RWPE2 (cell line): ENCODE measurements around the gene ZNF709.

Source experiments
- ATAC-seq: fragments of 200-7000 bp; cut with Tn5 transposase; 3 replicates; pipeline ENCODE4 v1.9.1; 2021; ENCODE audit warnings: low read depth
- DNase-seq: peaks from one replicate; pipeline ENCODE4 v3.0.0-alpha.2; 2020; ENCODE audit warnings: low spot score
- H3K27ac ChIP-seq: fragments of 450-650 bp; 2 replicates; pipeline ENCODE4 v1.5.1; 2017; ENCODE audit warnings: mild to moderate bottlenecking; ENCODE audit not compliant: poor library complexity, severe bottlenecking
- H3K27me3 ChIP-seq: fragments of 250-450 bp; sonication (Bioruptor Pico); 2 replicates; pipeline ENCODE4 v1.5.1; 2021; ENCODE audit warnings: mild to moderate bottlenecking, moderate library complexity; ENCODE audit not compliant: insufficient read depth, poor library complexity, severe bottlenecking
- H3K36me3 ChIP-seq: fragments of 250-450 bp; sonication (Bioruptor Pico); 2 replicates; pipeline ENCODE4 v1.5.1; 2020; ENCODE audit warnings: low read depth, mild to moderate bottlenecking, moderate library complexity
- H3K4me1 ChIP-seq: fragments of 250-450 bp; sonication (Bioruptor Pico); 2 replicates; pipeline ENCODE4 v1.5.1; 2021; ENCODE audit warnings: mild to moderate bottlenecking, moderate library complexity; ENCODE audit not compliant: insufficient read depth, poor library complexity, severe bottlenecking
- H3K4me3 ChIP-seq: fragments of 250-450 bp; sonication (Bioruptor Pico); 2 replicates; pipeline ENCODE4 v1.5.1; 2021; ENCODE audit warnings: mild to moderate bottlenecking, moderate library complexity; ENCODE audit not compliant: severe bottlenecking
- H3K9me3 ChIP-seq: fragments of 250-450 bp; sonication (Bioruptor Pico); 2 replicates; pipeline ENCODE4 v1.5.1; 2021; ENCODE audit warnings: mild to moderate bottlenecking, moderate library complexity; ENCODE audit not compliant: severe bottlenecking
- TF ChIP-seq, protein P1 (sequence below): fragments of 450-650 bp; IDR thresholded peaks from one replicate; pipeline ENCODE4 v1.5.1; 2017; ENCODE audit warnings: mild to moderate bottlenecking, moderate library complexity; ENCODE audit not compliant: poor library complexity, severe bottlenecking

Gene ZNF709

DNA sequence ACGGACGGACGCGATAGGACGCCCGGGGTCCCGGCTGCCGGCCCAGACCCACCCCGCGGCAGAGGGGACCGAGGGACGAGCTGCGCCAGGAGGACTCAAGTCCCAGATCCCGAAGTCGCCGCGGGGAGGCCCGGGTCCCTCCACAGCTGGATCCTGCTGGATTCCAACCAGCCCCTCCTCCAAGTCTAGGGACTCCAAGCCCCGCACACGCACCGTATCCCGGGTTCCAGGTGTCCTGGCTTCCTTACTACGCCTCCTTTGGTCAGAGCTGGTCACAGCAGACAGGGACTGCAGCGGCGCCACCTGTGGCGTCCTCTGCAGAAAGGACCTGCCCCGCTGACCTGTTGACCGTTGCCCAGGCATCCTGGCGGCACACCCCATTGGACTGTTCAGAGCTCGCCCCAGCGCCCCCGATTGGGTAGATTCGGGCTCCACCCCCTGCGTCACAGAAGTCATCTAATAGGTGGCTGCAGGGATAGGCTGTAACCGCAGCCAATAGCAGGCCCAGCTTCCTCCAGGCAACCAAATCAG lies 29.0 kb upstream of the ZNF709 start:
- Histone ChIP-seq H3K27me3 (no peaks in the 10 kb centered on the region), H3K9me3 (peaks cover 4% of the 10 kb centered on the region), H3K27ac (no peak overlapping the region), H3K36me3 (no peaks in the 10 kb centered on the region), H3K4me3 (no peak overlapping the region), H3K4me1 (no peaks in the 10 kb centered on the region)
- ATAC-seq (no peak), DNase-seq (peak; percentile 54)
- TF ChIP-seq, protein P1, sequence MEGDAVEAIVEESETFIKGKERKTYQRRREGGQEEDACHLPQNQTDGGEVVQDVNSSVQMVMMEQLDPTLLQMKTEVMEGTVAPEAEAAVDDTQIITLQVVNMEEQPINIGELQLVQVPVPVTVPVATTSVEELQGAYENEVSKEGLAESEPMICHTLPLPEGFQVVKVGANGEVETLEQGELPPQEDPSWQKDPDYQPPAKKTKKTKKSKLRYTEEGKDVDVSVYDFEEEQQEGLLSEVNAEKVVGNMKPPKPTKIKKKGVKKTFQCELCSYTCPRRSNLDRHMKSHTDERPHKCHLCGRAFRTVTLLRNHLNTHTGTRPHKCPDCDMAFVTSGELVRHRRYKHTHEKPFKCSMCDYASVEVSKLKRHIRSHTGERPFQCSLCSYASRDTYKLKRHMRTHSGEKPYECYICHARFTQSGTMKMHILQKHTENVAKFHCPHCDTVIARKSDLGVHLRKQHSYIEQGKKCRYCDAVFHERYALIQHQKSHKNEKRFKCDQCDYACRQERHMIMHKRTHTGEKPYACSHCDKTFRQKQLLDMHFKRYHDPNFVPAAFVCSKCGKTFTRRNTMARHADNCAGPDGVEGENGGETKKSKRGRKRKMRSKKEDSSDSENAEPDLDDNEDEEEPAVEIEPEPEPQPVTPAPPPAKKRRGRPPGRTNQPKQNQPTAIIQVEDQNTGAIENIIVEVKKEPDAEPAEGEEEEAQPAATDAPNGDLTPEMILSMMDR, result no peak

DNA sequence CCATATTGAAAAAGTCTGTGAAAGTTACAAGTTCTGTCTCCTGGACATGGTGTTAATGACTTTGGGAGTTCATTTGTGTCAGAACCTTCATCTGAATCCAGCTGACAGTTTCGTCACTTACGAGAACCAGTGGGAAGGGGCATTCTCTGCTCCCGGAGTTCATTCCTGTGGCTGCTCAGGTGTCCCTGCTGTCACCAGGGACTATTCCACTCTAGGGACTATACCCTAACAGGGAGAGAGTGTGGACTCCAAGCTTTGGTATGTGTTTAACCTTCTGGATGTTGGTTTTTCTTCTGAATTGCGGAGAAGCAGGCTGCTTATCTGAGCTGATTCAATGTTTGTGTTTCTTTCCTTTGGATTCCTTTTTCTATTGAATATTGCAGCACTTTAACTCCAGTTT lies 12.4 kb upstream of the ZNF709 start:
- DNase-seq (no peak), ATAC-seq (no peak)
- no peaks in the 10 kb centered on the region for H3K27me3 ChIP-seq
- H3K9me3 ChIP-seq, result no peaks in the 10 kb centered on the region
- TF ChIP-seq, protein P1, result no peak
- no peak overlapping the region for H3K4me3 ChIP-seq
- H3K36me3 ChIP-seq, result no peaks in the 10 kb centered on the region
- peaks cover 3% of the 10 kb centered on the region for H3K4me1 ChIP-seq
- H3K27ac ChIP-seq, result no peak overlapping the region

DNA sequence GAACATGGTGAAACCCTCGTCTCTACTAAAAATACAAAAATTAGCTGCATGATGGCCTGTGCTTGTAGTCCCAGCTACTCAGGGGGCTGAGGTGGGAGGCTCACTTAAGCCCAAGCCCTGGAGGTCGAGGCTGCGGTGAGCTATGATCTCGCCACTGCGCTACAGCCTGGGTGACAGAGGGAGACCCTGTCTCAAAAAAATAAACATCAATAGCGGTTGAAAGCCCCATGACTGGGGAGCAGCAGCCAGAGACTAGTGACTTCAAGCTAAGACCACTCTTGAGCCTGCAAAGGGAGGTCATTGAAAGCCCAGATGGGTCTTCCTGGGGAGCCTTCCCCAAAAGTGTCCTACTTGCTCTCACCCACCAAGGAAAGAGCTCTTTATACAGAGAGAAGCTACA lies 11.9 kb upstream of the ZNF709 start:
- ATAC-seq (no peak), DNase-seq (no peak)
- Histone ChIP-seq H3K36me3 (no peaks in the 10 kb centered on the region), H3K4me3 (no peak overlapping the region), H3K9me3 (no peaks in the 10 kb centered on the region), H3K27ac (no peak overlapping the region), H3K27me3 (no peaks in the 10 kb centered on the region), H3K4me1 (peaks cover 3% of the 10 kb centered on the region)
- TF ChIP-seq, protein P1, result no peak

DNA sequence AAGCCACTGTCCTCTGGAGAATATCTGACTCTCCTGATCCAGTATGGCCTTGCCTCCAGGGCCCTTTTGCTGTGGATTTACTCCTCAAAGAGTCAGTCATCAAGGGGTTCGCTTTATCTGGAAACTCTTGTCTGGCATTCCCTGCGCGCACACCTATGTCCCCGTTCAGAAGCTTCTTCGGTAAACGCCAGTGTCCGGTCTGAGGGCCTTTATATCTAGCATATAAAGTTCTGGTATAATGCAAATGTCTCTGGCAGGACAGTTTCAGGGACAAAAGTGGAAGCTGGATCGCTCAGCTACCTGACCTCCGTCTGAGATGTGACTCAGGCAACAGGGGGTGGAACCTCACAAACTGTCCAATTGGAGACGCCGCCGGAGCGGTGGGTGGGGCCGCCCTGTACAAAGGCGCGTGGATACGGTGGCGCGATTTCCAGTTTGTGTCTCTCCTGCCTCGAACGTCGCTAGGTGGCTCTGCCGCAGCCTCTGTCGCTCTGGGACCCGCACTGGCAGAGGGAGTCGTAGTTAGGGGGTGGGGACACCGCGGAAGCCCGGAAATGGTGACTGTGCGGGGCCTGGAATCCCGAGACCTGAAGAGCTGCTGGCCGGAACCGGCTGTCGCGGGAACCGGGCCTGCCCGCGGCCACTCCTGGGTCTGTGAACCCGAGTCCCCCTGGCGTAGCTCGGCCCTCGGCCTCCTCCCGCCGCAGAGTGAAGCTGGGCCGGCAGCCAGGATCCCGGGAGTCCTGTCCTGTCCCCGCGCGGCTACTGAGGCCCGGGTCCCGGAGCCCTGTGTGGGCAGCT lies 10.6 kb upstream of the ZNF709 start:
- DNase-seq (peak; percentile 82), ATAC-seq (peak; percentile 99)
- Histone ChIP-seq H3K36me3 (no peaks in the 10 kb centered on the region), H3K27me3 (no peaks in the 10 kb centered on the region), H3K9me3 (no peaks in the 10 kb centered on the region), H3K27ac (no peak overlapping the region), H3K4me1 (peaks cover 3% of the 10 kb centered on the region), H3K4me3 (peak overlapping the region; percentile 47)
- TF ChIP-seq, protein P1, result peak; percentile 57
